Suprapubic skin (tissue), 4 donors: ENCODE data around the gene CSF1. TPM values are rescaled to one million over a fixed set of nuclear protein-coding genes. Genes with fewer than 3 reads are reported as not detected.
"Not testable (repeated sequence)": the region's sequence is repeated elsewhere in the genome, so short reads cannot be mapped to it uniquely, and the experiment has no call there.

Experiments
- DNase-seq, 2 donors: peaks; one replicate each; pipeline ENCODE4 v3.0.0-alpha.2; 2019; ENCODE audit warnings: low spot score in 2 of 2
- H3K27ac ChIP-seq: fragments of 200-600 bp; sonication (generic); one replicate; pipeline ENCODE4 v1.5.1; 2019
- H3K27me3 ChIP-seq: fragments of 200-600 bp; sonication (generic); one replicate; pipeline ENCODE4 v1.5.1; 2019
- H3K36me3 ChIP-seq: fragments of 200-600 bp; sonication (generic); one replicate; pipeline ENCODE4 v1.5.1; 2019
- H3K4me1 ChIP-seq: fragments of 200-600 bp; sonication (generic); one replicate; pipeline ENCODE4 v1.5.1; 2019
- H3K4me3 ChIP-seq: fragments of 200-600 bp; sonication (generic); one replicate; pipeline ENCODE4 v1.5.1; 2019; ENCODE audit warnings: mild to moderate bottlenecking
- H3K9me3 ChIP-seq: fragments of 200-600 bp; sonication (generic); one replicate; pipeline ENCODE4 v1.5.1; 2019
- EP300 ChIP-seq: sonication (generic); formaldehyde crosslinking; IDR thresholded peaks from one replicate; pipeline ENCODE4 v1.6.1; 2017; ENCODE audit warnings: antibody characterized with exemption
- POLR2A ChIP-seq, 2 donors: fragments of 450-650 bp; IDR thresholded peaks; one replicate each; pipeline ENCODE4 v1.6.1; 2017; ENCODE audit warnings: antibody characterized with exemption in 2 of 2, mild to moderate bottlenecking in 2 of 2, moderate library complexity in 2 of 2
- POLR2AphosphoS5 ChIP-seq, 3 donors: sonication (generic); formaldehyde crosslinking; IDR thresholded peaks; one replicate each; pipeline ENCODE4 v1.6.1; 2017; ENCODE audit warnings: antibody characterized with exemption in 3 of 3
- WGBS: methylation state at CpG from one replicate; pipeline ENCODE4 v1.1.5; 2018; 5-methylcytosine and 5-hydroxymethylcytosine counted together
- total RNA-seq, 4 donors: library from RNA; depleted of rRNA; stranded (reverse); fragments of >200 nt; gene quantifications; one replicate each; pipeline ENCODE4 v1.1.0, GENCODE V29; 2016
- TF ChIP-seq, protein P1 (sequence below), 2 donors: fragments of 200-600 bp in 1 of 2; fragments of 450-650 bp in 1 of 2; sonication (generic) in 1 of 2; IDR thresholded peaks; one replicate each; pipeline ENCODE4 v1.5.1; 2016 to 2019; ENCODE audit warnings: antibody characterized with exemption in 2 of 2, mild to moderate bottlenecking in 1 of 2, moderate library complexity in 1 of 2

The CSF1 gene, protein sequence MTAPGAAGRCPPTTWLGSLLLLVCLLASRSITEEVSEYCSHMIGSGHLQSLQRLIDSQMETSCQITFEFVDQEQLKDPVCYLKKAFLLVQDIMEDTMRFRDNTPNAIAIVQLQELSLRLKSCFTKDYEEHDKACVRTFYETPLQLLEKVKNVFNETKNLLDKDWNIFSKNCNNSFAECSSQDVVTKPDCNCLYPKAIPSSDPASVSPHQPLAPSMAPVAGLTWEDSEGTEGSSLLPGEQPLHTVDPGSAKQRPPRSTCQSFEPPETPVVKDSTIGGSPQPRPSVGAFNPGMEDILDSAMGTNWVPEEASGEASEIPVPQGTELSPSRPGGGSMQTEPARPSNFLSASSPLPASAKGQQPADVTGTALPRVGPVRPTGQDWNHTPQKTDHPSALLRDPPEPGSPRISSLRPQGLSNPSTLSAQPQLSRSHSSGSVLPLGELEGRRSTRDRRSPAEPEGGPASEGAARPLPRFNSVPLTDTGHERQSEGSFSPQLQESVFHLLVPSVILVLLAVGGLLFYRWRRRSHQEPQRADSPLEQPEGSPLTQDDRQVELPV
- total RNA-seq, result 10 to 100 TPM; 12.6 to 39.1 (median 17.5) TPM

DNA sequence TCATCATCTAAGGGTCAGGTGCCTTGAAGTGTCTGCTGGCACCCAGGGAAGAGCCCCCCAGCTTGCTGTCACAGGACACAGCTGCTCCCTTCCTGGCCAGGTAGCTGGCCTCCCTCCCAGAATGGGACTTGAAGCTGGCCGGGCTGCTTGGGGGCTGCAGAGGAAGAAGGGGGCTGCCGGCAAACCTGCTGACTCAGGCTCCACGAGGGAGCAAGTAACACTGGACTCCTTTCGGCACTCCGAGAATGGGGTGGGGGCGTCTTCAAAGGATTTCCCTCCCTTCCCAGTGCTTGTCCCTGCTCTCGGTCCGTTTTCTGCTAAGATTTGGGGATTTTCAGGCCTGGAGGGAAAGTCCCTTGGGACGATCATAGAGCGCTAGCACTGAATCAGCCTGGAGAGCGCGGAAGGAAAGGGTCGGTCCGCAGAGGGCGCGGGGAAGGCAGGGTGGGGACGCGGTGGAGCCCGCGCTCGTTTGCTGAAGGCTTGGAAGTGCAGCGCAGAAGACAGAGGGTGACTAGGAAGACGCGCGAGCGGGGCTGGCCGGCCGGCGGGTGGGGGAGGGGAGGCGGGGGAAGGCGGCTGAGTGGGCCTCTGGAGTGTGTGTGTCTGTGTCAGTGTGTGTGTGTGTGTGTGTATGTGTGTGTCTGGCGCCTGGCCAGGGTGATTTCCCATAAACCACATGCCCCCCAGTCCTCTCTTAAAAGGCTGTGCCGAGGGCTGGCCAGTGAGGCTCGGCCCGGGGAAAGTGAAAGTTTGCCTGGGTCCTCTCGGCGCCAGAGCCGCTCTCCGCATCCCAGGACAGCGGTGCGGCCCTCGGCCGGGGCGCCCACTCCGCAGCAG is at the start of gene CSF1:
Gene CSF1, plus strand, starts transcription at position 727 of the 840 bp plus-strand sequence. CDS start 175 bp downstream, outside the sequence.
- Histone ChIP-seq H3K4me1 (peaks cover 53% of the 10 kb centered on the region), H3K27me3 (no peaks in the 10 kb centered on the region), H3K36me3 (no peaks in the 10 kb centered on the region), H3K27ac (peak within 1 kb of the TSS; percentile 91), H3K4me3 (peak within 1 kb of the TSS; percentile 79), H3K9me3 (no peaks in the 10 kb centered on the region)
- DNase-seq, result peak; percentile 90 to 93
- TF ChIP-seq POLR2A (IDR thresholded peaks at IDR 0.05) (peak; percentile 70 to 77), POLR2AphosphoS5 (IDR thresholded peaks at IDR 0.05) (peak in 2 of 3 donors; percentile 66 to 85), EP300 (no peak)
- TF ChIP-seq, protein P1, sequence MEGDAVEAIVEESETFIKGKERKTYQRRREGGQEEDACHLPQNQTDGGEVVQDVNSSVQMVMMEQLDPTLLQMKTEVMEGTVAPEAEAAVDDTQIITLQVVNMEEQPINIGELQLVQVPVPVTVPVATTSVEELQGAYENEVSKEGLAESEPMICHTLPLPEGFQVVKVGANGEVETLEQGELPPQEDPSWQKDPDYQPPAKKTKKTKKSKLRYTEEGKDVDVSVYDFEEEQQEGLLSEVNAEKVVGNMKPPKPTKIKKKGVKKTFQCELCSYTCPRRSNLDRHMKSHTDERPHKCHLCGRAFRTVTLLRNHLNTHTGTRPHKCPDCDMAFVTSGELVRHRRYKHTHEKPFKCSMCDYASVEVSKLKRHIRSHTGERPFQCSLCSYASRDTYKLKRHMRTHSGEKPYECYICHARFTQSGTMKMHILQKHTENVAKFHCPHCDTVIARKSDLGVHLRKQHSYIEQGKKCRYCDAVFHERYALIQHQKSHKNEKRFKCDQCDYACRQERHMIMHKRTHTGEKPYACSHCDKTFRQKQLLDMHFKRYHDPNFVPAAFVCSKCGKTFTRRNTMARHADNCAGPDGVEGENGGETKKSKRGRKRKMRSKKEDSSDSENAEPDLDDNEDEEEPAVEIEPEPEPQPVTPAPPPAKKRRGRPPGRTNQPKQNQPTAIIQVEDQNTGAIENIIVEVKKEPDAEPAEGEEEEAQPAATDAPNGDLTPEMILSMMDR (IDR thresholded peaks at IDR 0.05), result no peak
- 2% methylated on average over 29 of the region's 45 CpGs for WGBS

DNA sequence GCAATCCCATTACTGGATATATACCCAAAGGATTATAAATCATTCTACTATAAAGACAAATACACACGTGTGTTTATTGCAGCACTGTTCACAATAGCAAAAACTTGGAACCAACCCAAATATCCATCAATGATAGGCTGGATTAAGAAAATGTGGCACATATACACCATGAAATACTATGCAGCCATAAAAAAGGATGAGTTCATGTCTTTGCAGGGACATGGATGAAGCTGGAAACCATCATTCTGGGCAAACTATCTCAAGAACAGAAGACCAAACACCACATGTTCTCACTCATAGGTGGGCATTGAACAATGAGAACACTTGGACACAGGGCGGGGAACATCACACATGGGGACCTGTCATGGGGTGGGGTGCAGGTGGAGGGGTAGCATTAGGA is 49.0 kb upstream of the CSF1 start:
- not testable (repeated sequence) for H3K27me3 ChIP-seq, H3K36me3 ChIP-seq, H3K27ac ChIP-seq, H3K4me3 ChIP-seq, H3K9me3 ChIP-seq, H3K4me1 ChIP-seq, DNase-seq
- 88% methylated on average over 2 of the region's 2 CpGs for WGBS

DNA sequence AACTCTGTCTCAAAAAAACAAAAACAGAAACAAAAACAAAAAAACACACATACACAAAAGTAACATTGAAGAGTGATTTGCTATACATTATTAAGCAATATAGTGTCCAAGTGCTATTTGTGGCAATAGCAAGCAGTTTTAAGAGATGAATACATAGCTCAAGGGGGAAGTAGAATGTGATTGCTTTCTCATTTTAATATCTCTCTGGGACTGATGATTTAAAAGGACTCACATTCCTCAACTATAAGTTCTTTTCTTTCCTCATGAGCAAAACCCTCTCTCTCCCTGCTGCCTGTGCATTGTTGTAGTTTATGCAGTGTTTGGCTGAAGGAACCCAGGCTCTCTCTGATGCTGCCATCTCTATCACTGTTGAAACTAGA is 47.0 kb upstream of the CSF1 start:
- no peak for DNase-seq
- Histone ChIP-seq H3K9me3 (no peaks in the 10 kb centered on the region), H3K27me3 (no peaks in the 10 kb centered on the region), H3K27ac (no peak overlapping the region), H3K4me1 (peaks cover 9% of the 10 kb centered on the region), H3K4me3 (no peak overlapping the region), H3K36me3 (no peaks in the 10 kb centered on the region)
- TF ChIP-seq EP300 (no peak), POLR2A (IDR thresholded peaks at IDR 0.05) (no peak), POLR2AphosphoS5 (IDR thresholded peaks at IDR 0.05) (no peak)
- TF ChIP-seq, protein P1 (IDR thresholded peaks at IDR 0.05), result no peak

DNA sequence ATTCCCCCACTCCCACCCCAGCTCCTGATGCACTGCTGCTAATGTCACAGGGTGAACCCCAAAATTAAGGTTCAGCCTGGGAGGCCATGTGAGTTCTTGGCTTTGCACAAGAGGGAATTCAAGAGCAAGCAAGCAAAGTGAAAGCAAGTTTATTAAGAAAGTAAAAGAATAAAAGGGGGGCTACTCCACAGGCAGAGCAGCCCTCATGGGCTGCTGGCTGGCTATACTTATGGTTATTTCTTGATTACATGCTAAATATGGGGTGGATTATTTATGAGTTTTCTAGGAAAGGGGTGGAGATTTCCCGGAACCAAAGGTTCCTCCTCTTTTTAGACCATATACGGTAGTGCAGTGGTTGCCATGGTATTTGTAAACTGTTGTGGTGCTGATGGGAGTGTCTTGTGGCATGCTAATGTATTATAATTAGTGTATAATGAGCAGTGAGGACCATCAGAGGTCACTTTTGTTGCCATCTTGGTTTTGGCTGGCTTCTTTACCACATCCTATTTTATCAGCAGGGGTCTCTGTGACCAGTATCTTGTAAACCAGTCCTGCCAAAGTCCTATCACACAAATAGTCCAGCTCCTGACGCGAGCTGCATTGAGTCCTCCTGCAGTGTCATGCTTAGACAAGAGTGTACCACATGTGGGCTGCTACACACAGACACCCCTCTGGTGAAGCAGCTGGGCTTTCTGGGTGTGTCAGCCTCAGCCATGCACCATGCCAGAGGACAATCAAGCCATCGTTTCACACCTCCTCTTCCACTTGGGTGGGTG is 46.4 kb upstream of the CSF1 start:
- Histone ChIP-seq H3K27ac (peak overlapping the region; percentile 36), H3K9me3 (no peaks in the 10 kb centered on the region)
- DNase-seq, result no peak

More for the DNA sequence above, 46.4 kb upstream of the CSF1 start:
- Histone ChIP-seq H3K4me1 (peaks cover 9% of the 10 kb centered on the region), H3K36me3 (no peaks in the 10 kb centered on the region), H3K27me3 (no peaks in the 10 kb centered on the region), H3K4me3 (no peak overlapping the region)
- WGBS, result 44% methylated on average over 4 of the region's 5 CpGs
- TF ChIP-seq EP300 (no peak), POLR2AphosphoS5 (IDR thresholded peaks at IDR 0.05) (no peak), POLR2A (IDR thresholded peaks at IDR 0.05) (no peak)
- TF ChIP-seq, protein P1 (IDR thresholded peaks at IDR 0.05), result no peak
